Measurements from ENCODE around the gene SSUH2. TPM values are rescaled to one million over a fixed set of nuclear protein-coding genes. Genes with fewer than 3 reads are reported as not detected.

The SSUH2 gene
- total RNA-seq, 3 donors from 2014 or later: 3.7 to 5.3 (median 4.5) TPM

GRCh38 chr3:8579096-8579495, 65.5 kb downstream of the SSUH2 start:
- intact Hi-C loops (cut with DNase I, micrococcal nuclease): no loop called here
- DNase-seq (no peak), ATAC-seq (no peak)
- TF ChIP-seq CTCF (IDR thresholded peaks at IDR 0.05): no peak
- H3K36me3 ChIP-seq (ENCODE audit: low read depth): no peaks in the 10 kb centered on the region
- H3K4me1 ChIP-seq (ENCODE audit: low read depth): no peaks in the 10 kb centered on the region
- H3K4me3 ChIP-seq: no peak overlapping the region
- no peaks in the 10 kb centered on the region for H3K9me3 ChIP-seq

GRCh38 chr3:8578282-8578681, 66.3 kb downstream of the SSUH2 start:
- DNase-seq: no peak
- H3K36me3 ChIP-seq (ENCODE audit: low read depth): no peaks in the 10 kb centered on the region
- no peak for ATAC-seq
- H3K9me3 ChIP-seq: no peaks in the 10 kb centered on the region
- no peak for TF ChIP-seq CTCF (IDR thresholded peaks at IDR 0.05)
- no peaks in the 10 kb centered on the region for H3K4me1 ChIP-seq (ENCODE audit: low read depth)
- H3K4me3 ChIP-seq: no peak overlapping the region
- intact Hi-C loops (cut with DNase I, micrococcal nuclease): no loop called here

DNA sequence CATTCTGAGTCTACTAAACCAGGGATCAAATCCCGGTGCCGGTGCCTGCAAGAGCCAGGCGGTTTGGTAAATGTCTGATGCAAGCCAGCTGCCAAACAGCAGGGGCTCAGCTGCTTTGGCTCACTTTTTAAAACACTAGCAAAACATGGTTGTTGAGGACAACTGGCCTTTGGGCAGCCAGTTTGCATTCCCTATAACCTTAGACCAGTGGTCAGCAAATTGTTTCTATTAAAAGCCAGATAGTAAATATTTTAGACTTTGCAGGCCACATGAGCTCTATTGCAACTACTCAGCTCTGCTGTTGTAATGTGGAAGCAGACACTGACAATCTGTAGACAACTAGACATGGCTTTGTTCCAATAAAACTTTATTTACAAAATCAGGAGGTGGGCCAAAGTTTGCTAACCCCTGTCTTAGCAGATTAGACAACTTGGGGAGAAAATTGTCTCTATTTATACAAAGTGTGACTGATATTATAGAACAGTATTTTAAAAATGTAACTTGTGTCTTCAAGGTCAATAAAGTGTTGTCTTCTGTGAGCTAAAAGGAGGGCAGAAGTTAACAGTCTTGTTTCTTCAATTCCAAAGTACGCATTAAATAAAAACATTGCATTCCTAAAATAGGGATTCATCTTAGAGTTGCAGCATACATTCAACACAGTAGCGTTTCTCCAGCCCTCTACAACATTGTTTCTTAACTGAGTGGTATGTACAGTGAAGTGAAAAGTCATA, 67.6 kb downstream of the SSUH2 start:
- Histone ChIP-seq H3K4me3 (no peak overlapping the region), H3K9me3 (no peaks in the 10 kb centered on the region), H3K4me1 (ENCODE audit: low read depth) (no peaks in the 10 kb centered on the region), H3K36me3 (ENCODE audit: low read depth) (no peaks in the 10 kb centered on the region)
- intact Hi-C loops (cut with DNase I, micrococcal nuclease): no loop called here
- DNase-seq: no peak
- ATAC-seq: peak; percentile 34
- no peak for TF ChIP-seq CTCF (IDR thresholded peaks at IDR 0.05)

- Histone ChIP-seq H3K36me3 (ENCODE audit: low read depth) (no peaks in the 10 kb centered on the region), H3K4me3 (no peak overlapping the region), H3K4me1 (ENCODE audit: low read depth) (no peaks in the 10 kb centered on the region), H3K9me3 (no peaks in the 10 kb centered on the region)
- ATAC-seq (no peak), DNase-seq (no peak)
- intact Hi-C loops (cut with DNase I, micrococcal nuclease): no loop called here
- no peak for TF ChIP-seq CTCF (IDR thresholded peaks at IDR 0.05)
Measured at GRCh38 chr3:8576436-8576835, 68.2 kb downstream of the SSUH2 start.

GRCh38 chr3:8575364-8576104, 69.1 kb downstream of the SSUH2 start:
- H3K36me3 ChIP-seq (ENCODE audit: low read depth): no peaks in the 10 kb centered on the region
- intact Hi-C loops (cut with DNase I, micrococcal nuclease): no loop called here
- H3K4me1 ChIP-seq (ENCODE audit: low read depth): no peaks in the 10 kb centered on the region
- H3K9me3 ChIP-seq: no peaks in the 10 kb centered on the region
- no peak for TF ChIP-seq CTCF (IDR thresholded peaks at IDR 0.05)
- no peak for DNase-seq
- ATAC-seq: no peak
- no peak overlapping the region for H3K4me3 ChIP-seq

All from mucosa of descending colon (tissue), 3 donors.